CD14-positive monocyte (primary cell): ENCODE data around the gene DNMT3A. TPM values are rescaled to one million over a fixed set of nuclear protein-coding genes. Genes with fewer than 3 reads are reported as not detected.

Experiments used
- DNase-seq, 3 donors: peaks; one replicate each; pipeline ENCODE4 v3.0.0-alpha.2; 2011 to 2022
- H2AFZ ChIP-seq: 2 replicates; pipeline ENCODE4 v1.6.0; 2012; ENCODE audit warnings: mild to moderate bottlenecking, low read depth, low read length, inconsistent platforms; ENCODE audit not compliant: insufficient read depth, poor library complexity, severe bottlenecking
- H3K27ac ChIP-seq, 2 donors: 1 replicate in 1 of 2; 2 replicates in 1 of 2; pipeline ENCODE4 v1.5.1; 2012 to 2013; ENCODE audit warnings: low read length in 2 of 2, control low read depth in 1 of 2, inconsistent platforms in 1 of 2, low read depth in 1 of 2, mild to moderate bottlenecking in 1 of 2
- H3K27me3 ChIP-seq, 2 donors: one replicate each; pipeline versions ENCODE4 v1.6.0 to v1.6.1; 2011 to 2013; ENCODE audit warnings: low read length in 2 of 2; ENCODE audit not compliant: control insufficient read depth in 2 of 2, insufficient read depth in 2 of 2
- H3K36me3 ChIP-seq, 2 donors: replicated peaks in 1 of 2; 1 replicate in 1 of 2; 2 replicates in 1 of 2; pipeline versions ENCODE4 v1.5.1 to v1.6.1; 2012 to 2013; ENCODE audit warnings: low read length in 2 of 2, control low read depth in 1 of 2, inconsistent platforms in 1 of 2, mild to moderate bottlenecking in 1 of 2; ENCODE audit not compliant: insufficient read depth in 2 of 2, control insufficient read depth in 1 of 2
- H3K4me1 ChIP-seq, 2 donors: 1 replicate in 1 of 2; 2 replicates in 1 of 2; pipeline versions ENCODE4 v1.5.1 to v1.6.1; 2012 to 2013; ENCODE audit warnings: low read length in 2 of 2, control low read depth in 1 of 2, inconsistent platforms in 1 of 2, mild to moderate bottlenecking in 1 of 2, moderate library complexity in 1 of 2; ENCODE audit not compliant: insufficient read depth in 2 of 2, control insufficient read depth in 1 of 2
- H3K4me2 ChIP-seq: replicated peaks from 2 replicates; pipeline ENCODE3; 2012; ENCODE audit warnings: low read length, moderate library complexity, mild to moderate bottlenecking; ENCODE audit not compliant: poor library complexity, severe bottlenecking; ENCODE audit errors: extremely low read depth
- H3K4me3 ChIP-seq, 3 experiments: fragments of 200-600 bp in 1 of 3; sonication (generic) in 1 of 3; replicated peaks in 1 of 3; 1 replicate in 2 of 3; 2 replicates in 1 of 3; pipeline ENCODE4 v1.5.1; 2011 to 2013; ENCODE audit warnings: low read length in 3 of 3, mild to moderate bottlenecking in 3 of 3, control low read depth in 2 of 3, low read depth in 2 of 3, inconsistent platforms in 1 of 3, moderate library complexity in 1 of 3
- H3K79me2 ChIP-seq: 2 replicates; pipeline ENCODE4 v1.6.0; 2012; ENCODE audit warnings: mild to moderate bottlenecking, control low read depth, inconsistent platforms, low read length, moderate library complexity; ENCODE audit not compliant: insufficient read depth
- H3K9ac ChIP-seq: 2 replicates; pipeline ENCODE4 v1.6.0; 2017; ENCODE audit warnings: low read length, mild to moderate bottlenecking; ENCODE audit not compliant: insufficient read depth, poor library complexity, severe bottlenecking
- H3K9me3 ChIP-seq, 2 donors: replicated peaks in 1 of 2; 1 replicate in 1 of 2; 2 replicates in 1 of 2; pipeline versions ENCODE4 v1.5.1 to v1.6.1; 2012 to 2013; ENCODE audit warnings: low read length in 2 of 2, control low read depth in 1 of 2; ENCODE audit not compliant: control insufficient read depth in 1 of 2, insufficient read depth in 1 of 2
- H4K20me1 ChIP-seq: 2 replicates; pipeline ENCODE4 v1.6.0; 2012; ENCODE audit warnings: mild to moderate bottlenecking, low read length, control low read depth, moderate library complexity; ENCODE audit not compliant: insufficient read depth
- H3K27ac Mint-ChIP-seq, 7 donors: one replicate each; pipeline ENCODE4 v1.8.0; 2020; ENCODE audit warnings: mild to moderate bottlenecking in 7 of 7, mixed read lengths in 7 of 7, moderate library complexity in 6 of 7, inconsistent platforms in 2 of 7
- H3K27me3 Mint-ChIP-seq, 3 donors: one replicate each; pipeline ENCODE4 v1.8.0; 2021 to 2022; ENCODE audit warnings: low read depth in 3 of 3, mild to moderate bottlenecking in 3 of 3, mixed read lengths in 3 of 3, moderate library complexity in 3 of 3, inconsistent platforms in 1 of 3
- H3K36me3 Mint-ChIP-seq, 2 donors: one replicate each; pipeline ENCODE4 v1.8.0; 2020; ENCODE audit warnings: mixed read lengths in 2 of 2, inconsistent platforms in 1 of 2, mild to moderate bottlenecking in 1 of 2
- H3K4me1 Mint-ChIP-seq: one replicate; pipeline ENCODE4 v1.8.0; 2020; ENCODE audit warnings: mild to moderate bottlenecking, mixed read lengths
- H3K4me3 Mint-ChIP-seq, 2 donors: one replicate each; pipeline ENCODE4 v1.8.0; 2020; ENCODE audit warnings: mild to moderate bottlenecking in 2 of 2, mixed read lengths in 2 of 2, moderate library complexity in 1 of 2
- H3K9me3 Mint-ChIP-seq, 7 donors: one replicate each; pipeline ENCODE4 v1.8.0; 2020 to 2022; ENCODE audit warnings: mixed read lengths in 7 of 7, mild to moderate bottlenecking in 6 of 7, moderate library complexity in 6 of 7, inconsistent platforms in 2 of 7
- WGBS: methylation state at CpG from one replicate; pipeline ENCODE4 v1.1.5; 2013; ENCODE audit warnings: missing lambda C conversion rate; ENCODE audit not compliant: insufficient coverage; 5-methylcytosine and 5-hydroxymethylcytosine counted together
- intact Hi-C, 2 donors: fragments of 100-400 bp; cut with micrococcal nuclease; formaldehyde crosslinking; loops; one replicate each; pipeline versions ENCODE4 v1.15.0 to v1.15.1; 2023
- polyA plus RNA-seq, 3 donors: library from polyadenylated mRNA; depleted of rRNA in 1 of 3; unstranded in 2 of 3; stranded (reverse) in 1 of 3; fragments of 300-500 nt in 2 of 3; fragments of >200 nt in 1 of 3; fragmentation: Illumina TruSeq in 2 of 3; gene quantifications; 1 replicate in 2 of 3; 2 replicates in 1 of 3; pipeline ENCODE4 v1.2.3, GENCODE V29; 2012 to 2021
- TF ChIP-seq, protein P1 (sequence below): fragments of 200-600 bp; IDR thresholded peaks from one replicate; pipeline ENCODE4 v1.8.0; 2022; ENCODE audit warnings: antibody characterized with exemption, mild to moderate bottlenecking

DNMT3A gene
- polyA plus RNA-seq, 3 donors: 1.7 to 7.9 (median 2.7) TPM

DNA sequence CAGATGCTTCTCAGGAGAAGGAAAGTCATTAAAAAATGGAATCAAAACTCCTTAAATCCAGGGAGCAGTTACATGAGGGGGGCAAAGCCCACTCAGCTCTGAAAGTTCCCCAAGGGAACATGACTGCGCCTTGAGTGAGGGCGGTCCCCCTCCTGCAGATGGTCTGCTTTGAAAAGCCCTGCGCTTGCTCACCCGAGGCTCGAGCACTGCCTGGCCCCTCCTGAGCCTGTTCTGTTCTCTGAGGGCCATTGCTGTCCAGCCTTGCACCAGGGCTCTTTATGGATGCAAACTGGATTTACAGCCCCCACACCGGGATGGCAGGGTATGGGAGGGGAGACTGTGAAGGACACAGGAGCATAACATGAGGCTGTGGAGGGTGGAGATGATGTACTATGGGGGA lies 37.8 kb upstream of the DNMT3A start:
- Histone ChIP-seq H3K36me3 (no peaks in the 10 kb centered on the region), H3K27ac (no peak overlapping the region), H3K27me3 (no peaks in the 10 kb centered on the region), H3K4me1 (peaks cover 30 to 35% of the 10 kb centered on the region in 2 donors), H2AFZ (no peak overlapping the region), H3K9ac (no peak overlapping the region), H3K4me2 (no peak overlapping the region), H3K9me3 (no peaks in the 10 kb centered on the region), H3K4me3 (no peak overlapping the region), H4K20me1 (no peaks in the 10 kb centered on the region), H3K79me2 (no peaks in the 10 kb centered on the region)
- Mint-ChIP-seq H3K36me3 (no peaks in the 10 kb centered on the region), H3K9me3 (peaks cover 0 to 6% (median 0%) of the 10 kb centered on the region in 7 donors), H3K27me3 (peaks cover 0 to 9% (median 0%) of the 10 kb centered on the region in 3 donors), H3K4me3 (no peak overlapping the region), H3K27ac (peak overlapping the region in 1 of 7 donors; percentile 38), H3K4me1 (peaks cover 41% of the 10 kb centered on the region)
- TF ChIP-seq, protein P1, sequence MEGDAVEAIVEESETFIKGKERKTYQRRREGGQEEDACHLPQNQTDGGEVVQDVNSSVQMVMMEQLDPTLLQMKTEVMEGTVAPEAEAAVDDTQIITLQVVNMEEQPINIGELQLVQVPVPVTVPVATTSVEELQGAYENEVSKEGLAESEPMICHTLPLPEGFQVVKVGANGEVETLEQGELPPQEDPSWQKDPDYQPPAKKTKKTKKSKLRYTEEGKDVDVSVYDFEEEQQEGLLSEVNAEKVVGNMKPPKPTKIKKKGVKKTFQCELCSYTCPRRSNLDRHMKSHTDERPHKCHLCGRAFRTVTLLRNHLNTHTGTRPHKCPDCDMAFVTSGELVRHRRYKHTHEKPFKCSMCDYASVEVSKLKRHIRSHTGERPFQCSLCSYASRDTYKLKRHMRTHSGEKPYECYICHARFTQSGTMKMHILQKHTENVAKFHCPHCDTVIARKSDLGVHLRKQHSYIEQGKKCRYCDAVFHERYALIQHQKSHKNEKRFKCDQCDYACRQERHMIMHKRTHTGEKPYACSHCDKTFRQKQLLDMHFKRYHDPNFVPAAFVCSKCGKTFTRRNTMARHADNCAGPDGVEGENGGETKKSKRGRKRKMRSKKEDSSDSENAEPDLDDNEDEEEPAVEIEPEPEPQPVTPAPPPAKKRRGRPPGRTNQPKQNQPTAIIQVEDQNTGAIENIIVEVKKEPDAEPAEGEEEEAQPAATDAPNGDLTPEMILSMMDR: no peak
- WGBS: 100% methylated on average over 4 of the region's 6 CpGs
- no peak for DNase-seq
- intact Hi-C loops: no loop called here

DNA sequence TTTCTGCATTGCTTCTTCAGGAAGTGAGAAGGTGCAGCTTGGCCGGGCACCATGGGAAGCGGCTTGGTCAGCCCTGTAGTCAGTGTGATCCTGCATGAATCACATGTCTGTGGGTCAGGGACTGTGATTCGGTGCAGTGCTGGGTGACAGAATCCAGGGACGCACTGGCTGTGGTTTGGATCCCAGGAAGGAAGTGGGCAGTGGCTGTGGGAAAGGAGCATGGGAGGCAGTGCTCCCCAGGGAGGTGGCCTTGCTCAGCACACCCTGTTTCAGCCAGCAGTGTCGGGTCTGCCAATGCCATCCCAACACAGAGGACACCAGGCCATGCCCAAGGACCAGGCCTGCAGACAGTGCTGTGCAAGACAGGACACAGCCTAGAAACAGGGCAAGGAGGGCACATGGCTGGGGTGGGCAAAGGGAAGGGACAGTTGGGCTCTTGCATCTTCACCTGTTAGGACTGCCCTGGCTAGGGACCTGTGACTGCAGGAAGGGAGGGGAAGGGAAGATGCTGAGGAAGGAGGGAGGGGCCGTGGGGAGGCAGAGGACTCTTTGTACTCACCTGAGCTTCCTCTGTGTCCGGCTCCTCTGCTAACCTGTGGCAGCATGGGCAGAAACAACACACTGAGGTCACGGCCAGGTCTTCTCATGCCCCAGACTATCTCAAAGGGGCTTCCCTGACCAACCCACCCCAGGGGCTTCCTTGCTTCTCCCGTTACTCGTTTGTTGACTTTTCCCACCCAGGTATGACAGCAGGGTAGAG lies 37.2 kb upstream of the DNMT3A start:
- no peak overlapping the region for H3K9ac ChIP-seq
- Mint-ChIP-seq H3K4me1 (peaks cover 41% of the 10 kb centered on the region), H3K4me3 (peak overlapping the region in 1 of 2 donors; percentile 21), H3K36me3 (no peaks in the 10 kb centered on the region), H3K27me3 (peaks cover 0 to 9% (median 0%) of the 10 kb centered on the region in 3 donors), H3K27ac (peak overlapping the region in 2 of 7 donors; percentile 12 to 45), H3K9me3 (peaks cover 0 to 6% (median 0%) of the 10 kb centered on the region in 7 donors)
- H3K4me1 ChIP-seq: peaks cover 30 to 35% of the 10 kb centered on the region in 2 donors
- DNase-seq: no peak
- no peaks in the 10 kb centered on the region for H3K27me3 ChIP-seq
- TF ChIP-seq, protein P1: no peak
- H3K4me3 ChIP-seq: no peak overlapping the region
- H3K36me3 ChIP-seq: no peaks in the 10 kb centered on the region
- no peak overlapping the region for H3K27ac ChIP-seq
- intact Hi-C loops: no loop called here
- WGBS: 60% methylated on average over 8 of the region's 10 CpGs
- no peaks in the 10 kb centered on the region for H3K9me3 ChIP-seq
- no peak overlapping the region for H2AFZ ChIP-seq
- no peaks in the 10 kb centered on the region for H4K20me1 ChIP-seq
- H3K79me2 ChIP-seq: no peaks in the 10 kb centered on the region
- no peak overlapping the region for H3K4me2 ChIP-seq
